ENCODE measurements around the gene C6orf52. TPM values are rescaled to one million over a fixed set of nuclear protein-coding genes. Genes with fewer than 3 reads are reported as not detected.

The C6orf52 gene
- total RNA-seq, 1 donor from 2014 or later = 8.2 TPM

GRCh38 chr6:10733863-10734262 lies 39.4 kb upstream of the C6orf52 start:
- no peaks in the 10 kb centered on the region for H3K4me1 Mint-ChIP-seq
- no peaks in the 10 kb centered on the region for H3K9me3 Mint-ChIP-seq
- peaks cover 10% of the 10 kb centered on the region for H3K36me3 Mint-ChIP-seq (ENCODE audit: low read depth)
- no peak for DNase-seq (ENCODE audit: low read depth, low spot score)
- TF ChIP-seq, protein P1, sequence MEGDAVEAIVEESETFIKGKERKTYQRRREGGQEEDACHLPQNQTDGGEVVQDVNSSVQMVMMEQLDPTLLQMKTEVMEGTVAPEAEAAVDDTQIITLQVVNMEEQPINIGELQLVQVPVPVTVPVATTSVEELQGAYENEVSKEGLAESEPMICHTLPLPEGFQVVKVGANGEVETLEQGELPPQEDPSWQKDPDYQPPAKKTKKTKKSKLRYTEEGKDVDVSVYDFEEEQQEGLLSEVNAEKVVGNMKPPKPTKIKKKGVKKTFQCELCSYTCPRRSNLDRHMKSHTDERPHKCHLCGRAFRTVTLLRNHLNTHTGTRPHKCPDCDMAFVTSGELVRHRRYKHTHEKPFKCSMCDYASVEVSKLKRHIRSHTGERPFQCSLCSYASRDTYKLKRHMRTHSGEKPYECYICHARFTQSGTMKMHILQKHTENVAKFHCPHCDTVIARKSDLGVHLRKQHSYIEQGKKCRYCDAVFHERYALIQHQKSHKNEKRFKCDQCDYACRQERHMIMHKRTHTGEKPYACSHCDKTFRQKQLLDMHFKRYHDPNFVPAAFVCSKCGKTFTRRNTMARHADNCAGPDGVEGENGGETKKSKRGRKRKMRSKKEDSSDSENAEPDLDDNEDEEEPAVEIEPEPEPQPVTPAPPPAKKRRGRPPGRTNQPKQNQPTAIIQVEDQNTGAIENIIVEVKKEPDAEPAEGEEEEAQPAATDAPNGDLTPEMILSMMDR (conservative IDR thresholded peaks at IDR 0.05) = no peak
- H3K27ac Mint-ChIP-seq (ENCODE audit: unreplicated experiment) = no peak overlapping the region
- no peaks in the 10 kb centered on the region for H3K27me3 Mint-ChIP-seq (ENCODE audit: low read depth)
- H3K4me3 Mint-ChIP-seq = no peak overlapping the region

DNA sequence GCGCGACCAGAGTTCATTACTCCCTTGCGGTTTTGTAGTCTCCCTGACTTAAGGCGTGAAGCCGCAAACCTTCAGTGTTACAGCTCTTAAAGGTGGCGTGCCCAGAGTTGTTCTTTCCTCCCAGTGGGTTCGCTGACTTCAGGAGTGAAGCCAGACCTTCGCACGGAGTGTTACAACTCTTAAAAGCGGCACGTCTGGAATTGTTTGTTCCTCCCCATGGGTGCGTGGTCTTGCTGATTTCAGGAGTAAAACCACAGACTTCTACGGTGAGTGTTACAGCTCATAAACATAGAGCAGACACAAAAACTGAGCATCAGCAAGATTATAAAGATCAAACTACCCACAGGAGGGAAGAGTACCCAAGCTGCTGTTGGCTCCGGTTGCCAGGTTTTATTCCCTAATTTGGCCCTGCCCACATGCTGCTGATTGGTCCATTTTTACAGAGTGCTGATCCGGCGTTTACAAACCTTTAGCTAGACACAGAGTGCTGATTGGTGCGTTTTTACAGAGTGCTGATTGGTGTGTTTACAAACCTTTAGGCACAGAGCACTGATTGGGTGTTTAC lies 38.8 kb upstream of the C6orf52 start:
- no peak for DNase-seq (ENCODE audit: low read depth, low spot score)
- TF ChIP-seq, protein P1 (conservative IDR thresholded peaks at IDR 0.05) = no peak
- H3K4me3 Mint-ChIP-seq = no peak overlapping the region
- no peak overlapping the region for H3K27ac Mint-ChIP-seq (ENCODE audit: unreplicated experiment)
- H3K36me3 Mint-ChIP-seq (ENCODE audit: low read depth) = peaks cover 11% of the 10 kb centered on the region
- H3K27me3 Mint-ChIP-seq (ENCODE audit: low read depth) = no peaks in the 10 kb centered on the region
- no peaks in the 10 kb centered on the region for H3K4me1 Mint-ChIP-seq
- no peaks in the 10 kb centered on the region for H3K9me3 Mint-ChIP-seq

DNA sequence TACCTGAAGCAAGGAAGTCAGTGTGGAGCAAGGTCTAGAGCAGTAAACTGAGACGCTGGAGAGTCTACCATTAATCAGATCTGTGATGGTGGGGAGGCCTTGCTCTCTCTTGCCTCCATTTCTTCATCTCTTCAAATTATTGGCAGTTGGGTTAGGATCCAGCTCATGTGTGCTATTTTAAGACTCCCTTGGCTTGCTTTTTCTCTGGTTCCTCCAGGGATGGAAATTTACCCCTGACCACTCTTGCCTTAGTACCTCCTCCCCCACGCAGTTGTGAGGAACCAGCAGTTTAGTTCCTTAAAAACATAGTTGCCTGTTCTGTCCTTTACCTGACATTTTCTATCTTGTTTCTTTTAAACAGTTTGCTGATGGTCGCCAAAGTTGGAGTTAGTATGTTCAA lies 35.8 kb upstream of the C6orf52 start:
- H3K36me3 Mint-ChIP-seq (ENCODE audit: low read depth) = peaks cover 20% of the 10 kb centered on the region
- H3K27ac Mint-ChIP-seq (ENCODE audit: unreplicated experiment) = no peak overlapping the region
- peak overlapping the region; percentile 29 for H3K4me3 Mint-ChIP-seq

DNA sequence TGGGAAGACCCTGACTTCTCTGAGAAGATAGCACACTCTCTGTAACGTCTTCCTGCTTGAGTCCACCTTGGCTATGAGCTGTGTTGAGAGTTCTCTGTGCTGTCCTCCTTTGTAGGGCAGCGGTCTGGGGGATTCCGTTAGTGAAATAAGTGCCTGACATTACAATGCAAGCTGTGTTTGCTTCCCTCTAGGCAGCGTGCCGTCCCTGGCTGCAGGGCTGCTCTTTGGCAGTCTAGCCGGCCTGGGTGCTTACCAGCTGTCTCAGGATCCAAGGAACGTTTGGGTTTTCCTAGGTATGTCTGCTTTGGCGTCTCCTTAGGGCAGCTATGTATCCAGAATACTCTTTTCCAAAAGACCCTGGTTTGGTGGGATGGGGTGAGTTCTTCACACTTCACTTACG lies 31.3 kb upstream of the C6orf52 start:
- TF ChIP-seq, protein P1 (conservative IDR thresholded peaks at IDR 0.05) = no peak
- peaks cover 38% of the 10 kb centered on the region for H3K4me1 Mint-ChIP-seq
- H3K27ac Mint-ChIP-seq (ENCODE audit: unreplicated experiment) = no peak overlapping the region
- peaks cover 16% of the 10 kb centered on the region for H3K36me3 Mint-ChIP-seq (ENCODE audit: low read depth)
- DNase-seq (ENCODE audit: low read depth, low spot score) = no peak
- H3K9me3 Mint-ChIP-seq = peaks cover 2% of the 10 kb centered on the region
- peak overlapping the region; percentile 98 for H3K4me3 Mint-ChIP-seq
- H3K27me3 Mint-ChIP-seq (ENCODE audit: low read depth) = no peaks in the 10 kb centered on the region

More for the DNA sequence above, 35.8 kb upstream of the C6orf52 start:
- DNase-seq (ENCODE audit: low read depth, low spot score) = no peak
- Mint-ChIP-seq H3K27me3 (ENCODE audit: low read depth) (no peaks in the 10 kb centered on the region), H3K9me3 (no peaks in the 10 kb centered on the region), H3K4me1 (peaks cover 6% of the 10 kb centered on the region)
- TF ChIP-seq, protein P1 (conservative IDR thresholded peaks at IDR 0.05) = no peak

DNA sequence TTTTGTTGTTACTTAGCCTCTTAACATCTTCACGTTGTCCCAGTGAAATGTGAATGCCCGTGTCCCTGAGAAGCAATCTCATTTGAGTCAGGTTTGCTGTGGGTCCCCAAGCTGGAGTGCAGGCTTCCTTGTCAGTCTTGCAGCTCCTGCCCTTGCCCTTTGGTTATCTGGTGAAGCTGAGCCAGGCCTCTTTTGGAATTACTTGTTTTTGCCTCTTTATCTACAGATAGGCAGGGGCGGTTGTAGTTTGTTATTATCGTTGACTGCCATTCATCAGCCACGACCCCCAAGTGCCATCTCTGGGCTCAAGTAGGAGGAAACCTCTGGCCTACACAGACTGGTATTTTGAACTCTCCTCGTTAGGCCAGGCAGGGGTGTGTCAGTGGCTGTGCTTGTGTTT lies 30.6 kb upstream of the C6orf52 start:
- peaks cover 38% of the 10 kb centered on the region for H3K4me1 Mint-ChIP-seq
- no peak for DNase-seq (ENCODE audit: low read depth, low spot score)
- peaks cover 13% of the 10 kb centered on the region for H3K36me3 Mint-ChIP-seq (ENCODE audit: low read depth)
- peak overlapping the region; percentile 98 for H3K4me3 Mint-ChIP-seq
- peaks cover 2% of the 10 kb centered on the region for H3K9me3 Mint-ChIP-seq
- TF ChIP-seq, protein P1 (conservative IDR thresholded peaks at IDR 0.05) = no peak
- peak overlapping the region; percentile 57 for H3K27ac Mint-ChIP-seq (ENCODE audit: unreplicated experiment)
- H3K27me3 Mint-ChIP-seq (ENCODE audit: low read depth) = no peaks in the 10 kb centered on the region
